ENCODE measurements around the gene PLCG1. TPM values are rescaled to one million over a fixed set of nuclear protein-coding genes. Genes with fewer than 3 reads are reported as not detected.

The PLCG1 gene
- total and polyA plus RNA-seq, 9 of the 15 experiments (the other 6 are each of a cell fraction or from before 2014, with no cell fraction given), result 1.7 to 67.0 (median 34.8) TPM

DNA sequence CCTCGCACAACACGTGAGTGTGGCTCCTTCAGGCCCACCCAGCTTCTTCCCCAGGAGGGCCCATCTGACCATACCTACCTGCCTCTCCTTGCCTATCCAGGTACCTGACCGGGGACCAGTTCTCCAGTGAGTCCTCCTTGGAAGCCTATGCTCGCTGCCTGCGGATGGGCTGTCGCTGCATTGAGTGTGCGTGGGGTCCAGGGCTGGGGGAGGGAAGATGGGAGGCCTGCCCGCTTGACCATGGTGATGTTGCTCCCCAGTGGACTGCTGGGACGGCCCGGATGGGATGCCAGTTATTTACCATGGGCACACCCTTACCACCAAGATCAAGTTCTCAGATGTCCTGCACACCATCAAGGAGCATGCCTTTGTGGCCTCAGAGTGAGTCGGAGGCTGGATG is 26.5 kb downstream of the PLCG1 start:
- FAIRE-seq (no peak), DNase-seq (ENCODE audit: extremely low read depth in 1 of 4, low spot score in 3 of 4) (no peak), ATAC-seq (no peak)
- Histone ChIP-seq H3K36me3 (ENCODE audit: control insufficient read depth, insufficient read depth, low read length) (peaks cover 74% of the 10 kb centered on the region; the same call in 2 of the 3 replicates), H3K9me1 (ENCODE audit: control insufficient read depth, insufficient read depth, low read length) (peaks cover 9% of the 10 kb centered on the region), H4K20me1 (replicated peaks; ENCODE audit: control insufficient read depth, insufficient read depth, low read length) (peaks cover 8% of the 10 kb centered on the region), H3K4me1 (replicated peaks in 1 of 2; ENCODE audit: control insufficient read depth in 2 of 2, insufficient read depth in 2 of 2, low read length in 2 of 2) (peaks cover 0 to 10% of the 10 kb centered on the region in 2 experiments; a peak in 3 of 5 replicates), H3K4me3 (no peak overlapping the region), H3K4me2 (ENCODE audit: insufficient read depth, low read length) (no peak overlapping the region), H3K9ac (ENCODE audit: insufficient read depth in 1 of 2, low read depth in 2 of 2, low read length in 2 of 2) (no peak overlapping the region), H3K27me3 (ENCODE audit: control insufficient read depth in 2 of 2, insufficient read depth in 2 of 2, low read length in 2 of 2) (no peaks in the 10 kb centered on the region), H3K9me3 (replicated peaks; ENCODE audit: control insufficient read depth, insufficient read depth, low read depth, low read length) (no peaks in the 10 kb centered on the region), H3K79me2 (ENCODE audit: control insufficient read depth, insufficient read depth, low read length) (no peaks in the 10 kb centered on the region; the same call in 2 of the 3 replicates), H2AFZ (ENCODE audit: low read depth, low read length) (no peak overlapping the region), H3K27ac (ENCODE audit: extremely low read depth, low read depth, low read length) (no peak overlapping the region)
- TF ChIP-seq MAZ (CRISPR knock-in tag; conservative IDR thresholded peaks at IDR 0.05 in 1 of 2, IDR thresholded peaks at IDR 0.05 in 1 of 2) (no peak), CHCHD3 (CRISPR knock-in tag; IDR thresholded peaks at IDR 0.05) (no peak), GATAD2A (IDR thresholded peaks at IDR 0.05) (no peak), FOXM1 (IDR thresholded peaks at IDR 0.05; ENCODE audit: low read depth) (no peak), FOXM1 (CRISPR knock-in tag; IDR thresholded peaks at IDR 0.05; ENCODE audit: low read depth) (no peak), LCOR (CRISPR knock-in tag; IDR thresholded peaks at IDR 0.05) (no peak), HSF4 (CRISPR knock-in tag; IDR thresholded peaks at IDR 0.05; ENCODE audit: borderline replicate concordance) (no peak)
- TF ChIP-seq, protein P1, sequence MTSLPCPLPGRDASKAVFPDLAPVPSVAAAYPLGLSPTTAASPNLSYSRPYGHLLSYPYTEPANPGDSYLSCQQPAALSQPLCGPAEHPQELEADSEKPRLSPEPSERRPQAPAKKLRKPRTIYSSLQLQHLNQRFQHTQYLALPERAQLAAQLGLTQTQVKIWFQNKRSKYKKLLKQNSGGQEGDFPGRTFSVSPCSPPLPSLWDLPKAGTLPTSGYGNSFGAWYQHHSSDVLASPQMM (CRISPR knock-in tag; IDR thresholded peaks at IDR 0.05), result no peak
- no TSS peak for BruUV-seq (replicated peaks)
- CTCF ChIA-PET (ENCODE audit: low intra/inter-chr PET ratio), result no interaction called here
- 91% methylated on average over 11 of the region's 11 CpGs for WGBS (ENCODE audit: insufficient coverage, low coverage, missing lambda C conversion rate)
- POLR2A ChIA-PET, result interaction anchor here (0.5 kb wide), 1 partner anchor 103 kb away, joined by 3 read pairs; no protein-coding TSS in a partner anchor
- intact Hi-C loops (cut with micrococcal nuclease) (no loop called here), in situ Hi-C loops (cut with MboI) (no loop called here)
